HEK293 (cell line): ENCODE results near the gene C3.

Source experiments
- ATF2 ChIP-seq: fragments of 450-650 bp; formaldehyde crosslinking; IDR thresholded peaks from 2 replicates; pipeline ENCODE4 v1.5.1; 2016; ENCODE audit warnings: missing biosample characterization, missing genetic modification characterization, low read depth
- CTCF ChIP-seq: fragments of 450-650 bp; formaldehyde crosslinking; IDR thresholded peaks from 2 replicates; pipeline ENCODE4 v1.5.1; 2016; ENCODE audit warnings: missing biosample characterization, missing genetic modification characterization
- HOXC10 ChIP-seq: sonication (generic); formaldehyde crosslinking; IDR thresholded peaks from 2 replicates; pipeline ENCODE4 v1.8.1; 2023; ENCODE audit warnings: mild to moderate bottlenecking, missing genetic modification reagents
- REST ChIP-seq: fragments of 450-650 bp; formaldehyde crosslinking; IDR thresholded peaks from 2 replicates; pipeline ENCODE4 v1.5.1; 2016; ENCODE audit warnings: missing biosample characterization, missing genetic modification characterization
- SETDB1 ChIP-seq: IDR thresholded peaks from one replicate; pipeline ENCODE4 v1.6.1; 2017; ENCODE audit warnings: mild to moderate bottlenecking, low read length, moderate library complexity, mixed read lengths; ENCODE audit not compliant: insufficient read length
- YY2 ChIP-seq: fragments of 450-650 bp; formaldehyde crosslinking; IDR thresholded peaks from 2 replicates; pipeline ENCODE4 v1.5.1; 2016; ENCODE audit warnings: missing biosample characterization, missing genetic modification characterization
- ZBTB26 ChIP-seq: fragments of 450-650 bp; formaldehyde crosslinking; optimal IDR thresholded peaks from 2 replicates; pipeline ENCODE3; 2016; ENCODE audit warnings: missing biosample characterization, mild to moderate bottlenecking, missing genetic modification characterization
- ZFHX2 ChIP-seq: fragments of 450-650 bp; formaldehyde crosslinking; conservative IDR thresholded peaks from 2 replicates; pipeline ENCODE4 v1.5.1; 2016; ENCODE audit warnings: missing biosample characterization, missing genetic modification characterization
- ZNF157 ChIP-seq: fragments of 450-650 bp; formaldehyde crosslinking; IDR thresholded peaks from 2 replicates; pipeline ENCODE4 v1.5.1; 2016; ENCODE audit warnings: missing biosample characterization, missing genetic modification characterization
- ZNF23 ChIP-seq: fragments of 450-650 bp; formaldehyde crosslinking; IDR thresholded peaks from 2 replicates; pipeline ENCODE4 v1.5.1; 2016; ENCODE audit warnings: missing biosample characterization, missing genetic modification characterization, borderline replicate concordance
- ZNF239 ChIP-seq: fragments of 450-650 bp; formaldehyde crosslinking; IDR thresholded peaks from 2 replicates; pipeline ENCODE4 v1.5.1; 2016; ENCODE audit warnings: missing biosample characterization, missing genetic modification characterization
- ZNF311 ChIP-seq: fragments of 450-650 bp; formaldehyde crosslinking; IDR thresholded peaks from 2 replicates; pipeline ENCODE4 v1.5.1; 2017; ENCODE audit warnings: missing biosample characterization, missing genetic modification characterization, borderline replicate concordance
- ZNF654 ChIP-seq: fragments of 450-650 bp; formaldehyde crosslinking; IDR thresholded peaks from 2 replicates; pipeline ENCODE4 v1.5.1; 2016; ENCODE audit warnings: low read depth, missing biosample characterization, missing genetic modification characterization
- ZXDB ChIP-seq: fragments of 450-650 bp; formaldehyde crosslinking; IDR thresholded peaks from 2 replicates; pipeline ENCODE4 v1.5.1; 2016; ENCODE audit warnings: missing biosample characterization, missing genetic modification characterization

GRCh38 chr19:6750062-6750461 lies 29.6 kb upstream of the C3 start:
- TF ChIP-seq CTCF, result no peak
- TF ChIP-seq ATF2, result no peak
- TF ChIP-seq HOXC10 (CRISPR knock-in tag), result no peak
- TF ChIP-seq ZXDB (tag by site-specific recombination), result no peak
- TF ChIP-seq SETDB1, result no peak
- TF ChIP-seq REST (tag by site-specific recombination), result no peak
- TF ChIP-seq ZNF311 (tag by site-specific recombination), result no peak
- TF ChIP-seq ZNF239, result no peak
- no peak for TF ChIP-seq ZNF654 (tag by site-specific recombination)
- no peak for TF ChIP-seq YY2 (tag by site-specific recombination)
- no peak for TF ChIP-seq ZBTB26 (tag by site-specific recombination)
- no peak for TF ChIP-seq ZNF157 (tag by site-specific recombination)
- TF ChIP-seq ZNF23 (tag by site-specific recombination), result no peak
- TF ChIP-seq ZFHX2, result no peak
